ENCODE measurements around the gene IL37. TPM values are rescaled to one million over a fixed set of nuclear protein-coding genes. Genes with fewer than 3 reads are reported as not detected.
"Not testable (repeated sequence)": the region's sequence is repeated elsewhere in the genome, so short reads cannot be mapped to it uniquely, and the experiment has no call there.

The IL37 gene
- total RNA-seq, 1 donor from 2014 or later = not detected

DNA sequence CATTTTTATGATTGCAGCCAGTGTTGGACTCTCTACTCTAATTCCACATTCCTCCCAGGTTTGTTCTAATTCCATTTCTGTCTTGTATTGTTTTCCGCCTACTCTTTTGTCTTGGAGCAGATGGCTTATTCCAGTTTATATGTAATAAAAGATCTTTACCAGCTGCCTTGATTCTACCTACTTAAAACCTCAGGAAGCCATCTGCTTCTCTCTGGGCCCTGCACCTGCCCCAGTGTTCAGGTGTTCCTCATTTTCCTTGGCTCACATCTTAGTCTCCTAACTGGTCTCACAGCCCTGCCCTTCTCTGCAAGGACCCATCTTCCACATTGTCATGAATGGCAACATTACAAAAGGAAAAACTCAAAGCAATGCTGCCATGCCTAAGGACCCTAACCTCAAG lies 21.0 kb upstream of the IL37 start:
- DNase-seq (ENCODE audit: low spot score) = no peak

DNA sequence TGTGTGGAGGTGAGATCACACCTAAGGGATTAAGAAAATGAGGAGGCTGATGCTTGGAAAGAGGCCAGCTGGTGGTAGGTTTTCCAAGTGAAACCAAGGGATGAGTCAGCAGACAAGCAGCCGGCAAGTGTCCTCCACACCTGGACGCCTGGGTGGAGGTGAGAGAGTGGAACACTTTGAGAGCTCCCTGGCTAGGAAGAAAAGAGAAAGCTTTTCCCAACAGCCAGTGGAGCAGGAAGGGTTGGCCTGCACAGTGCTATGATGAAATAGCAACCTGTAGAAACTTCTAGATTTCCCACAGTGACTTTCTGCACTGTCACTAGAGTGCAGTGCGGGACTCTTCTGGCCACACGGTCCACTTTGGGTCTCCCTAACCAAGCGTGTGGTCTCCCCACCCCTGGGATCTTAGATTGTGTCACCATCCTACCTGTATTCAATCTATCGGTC lies 19.6 kb upstream of the IL37 start:
- DNase-seq (ENCODE audit: low spot score) = no peak

DNA sequence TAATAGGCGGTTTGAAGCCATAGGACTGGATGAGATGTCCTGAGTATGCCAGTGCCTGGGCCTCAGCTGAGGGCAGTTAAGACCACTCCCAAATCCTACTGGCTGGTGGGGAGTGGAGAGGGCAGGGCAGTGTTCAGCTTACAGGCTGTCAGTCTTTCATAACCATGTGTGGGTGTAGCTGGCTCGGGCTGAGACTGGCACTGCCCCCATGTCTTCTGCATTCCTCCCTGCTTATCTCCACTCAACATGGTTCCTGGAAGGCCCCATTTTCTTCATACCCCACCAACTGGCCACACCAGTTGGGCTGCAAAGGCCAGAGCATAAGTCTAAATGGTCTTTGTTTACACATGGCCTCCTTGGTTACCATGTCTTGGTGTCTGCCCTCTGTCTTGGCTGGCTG lies 17.2 kb upstream of the IL37 start:
- DNase-seq (ENCODE audit: low spot score) = no peak

DNA sequence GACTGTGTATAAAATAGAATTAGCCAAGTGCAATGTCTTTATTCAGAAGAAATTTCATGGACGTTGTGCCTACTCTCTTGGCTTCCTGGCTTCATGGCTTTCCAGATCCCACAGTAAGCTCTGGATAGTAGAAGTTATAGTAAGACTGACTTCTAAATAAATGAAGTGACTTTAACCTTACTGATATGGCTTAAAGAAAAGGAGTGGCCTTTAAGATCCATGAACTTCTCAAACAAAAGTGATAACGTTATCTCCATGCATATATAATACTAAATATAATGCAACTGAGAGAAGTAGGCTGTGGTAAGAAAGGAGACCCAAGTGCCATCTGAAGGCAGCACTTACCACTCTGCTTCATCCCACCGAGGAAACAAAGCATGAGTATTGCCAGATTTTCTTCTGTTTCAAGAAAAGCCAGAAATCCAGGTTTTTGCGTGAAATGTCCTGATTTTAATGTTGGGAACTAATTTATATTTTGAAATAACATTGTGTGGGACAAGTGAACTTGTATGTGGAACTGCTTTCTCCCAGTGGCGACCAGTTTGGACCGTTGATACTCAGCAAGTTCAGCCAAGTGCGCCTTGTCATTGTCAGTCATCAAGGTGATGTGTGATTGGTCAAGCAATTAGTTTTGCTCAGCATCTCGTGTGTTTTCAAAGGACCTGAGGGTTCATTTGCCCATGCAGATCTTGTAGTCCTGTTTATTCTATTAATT lies 13.9 kb upstream of the IL37 start:
- no peak for DNase-seq (ENCODE audit: low spot score)

DNA sequence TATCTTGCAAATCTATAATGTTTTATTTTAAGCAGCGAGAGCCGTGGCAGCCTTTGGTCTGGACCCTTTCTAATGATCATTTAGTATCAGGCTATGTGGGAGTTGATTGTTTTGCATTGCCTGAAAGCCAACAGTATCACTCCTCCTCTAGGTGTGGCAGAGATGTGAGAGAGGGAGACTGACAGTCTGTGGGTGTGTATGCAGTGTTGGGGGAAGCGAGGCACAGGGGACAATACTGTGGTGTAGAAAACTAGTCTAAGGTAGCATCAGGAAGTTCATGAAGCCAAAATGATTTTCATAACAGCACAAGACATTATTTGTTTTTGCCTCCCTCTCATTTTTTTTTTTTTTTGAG lies 13.4 kb upstream of the IL37 start:
- no peak for DNase-seq (ENCODE audit: low spot score)

DNA sequence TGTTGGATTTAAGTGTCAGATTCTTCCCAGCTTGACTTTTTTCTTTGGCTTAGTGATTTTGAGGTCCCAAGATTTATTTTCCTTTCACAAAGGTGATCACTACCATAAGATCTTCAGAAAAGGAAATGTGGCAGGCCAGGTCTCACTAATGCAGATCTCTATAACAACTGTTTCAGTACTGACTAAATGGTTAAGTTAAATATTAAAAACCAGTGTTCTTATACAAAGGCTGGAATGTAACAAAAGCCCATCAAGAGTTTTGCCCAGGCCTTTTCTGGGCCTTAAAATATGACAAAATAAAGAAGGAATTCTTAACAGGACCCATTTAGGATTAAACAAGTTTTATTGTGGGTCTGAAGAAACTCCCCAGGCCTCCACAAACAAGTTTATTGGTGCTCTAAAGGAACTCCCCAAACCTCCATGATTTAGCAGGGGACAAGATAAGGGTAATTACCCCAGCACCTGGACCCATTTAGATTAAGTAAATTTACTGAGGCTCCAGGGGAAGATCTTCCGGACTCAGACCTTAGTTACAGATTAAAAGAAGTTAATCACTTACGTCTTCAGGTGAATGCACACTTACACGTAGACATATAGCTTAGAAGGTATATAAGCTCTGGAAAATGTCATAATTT lies 9.4 kb upstream of the IL37 start:
- not testable (repeated sequence) for DNase-seq (ENCODE audit: low spot score)

DNA sequence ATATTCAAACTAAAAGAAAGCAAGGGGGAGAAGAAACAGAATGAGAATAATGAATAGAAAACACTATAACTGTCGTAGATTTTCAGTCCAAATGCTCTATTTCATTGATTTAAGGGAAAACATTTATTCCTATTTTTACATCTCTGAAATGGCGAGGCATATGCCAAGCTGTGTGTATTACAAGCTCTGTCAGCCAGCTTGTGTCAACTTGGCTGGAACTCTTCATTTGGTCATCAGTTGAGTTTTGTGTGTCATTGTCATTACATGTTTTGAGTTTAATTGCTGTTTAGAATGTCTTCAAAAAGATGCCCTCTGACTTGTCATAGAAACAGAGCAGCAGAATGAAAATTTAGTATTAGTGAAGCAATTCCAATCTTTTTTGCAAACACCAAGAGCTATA lies 8.1 kb upstream of the IL37 start:
- DNase-seq (ENCODE audit: low spot score) = no peak

DNA sequence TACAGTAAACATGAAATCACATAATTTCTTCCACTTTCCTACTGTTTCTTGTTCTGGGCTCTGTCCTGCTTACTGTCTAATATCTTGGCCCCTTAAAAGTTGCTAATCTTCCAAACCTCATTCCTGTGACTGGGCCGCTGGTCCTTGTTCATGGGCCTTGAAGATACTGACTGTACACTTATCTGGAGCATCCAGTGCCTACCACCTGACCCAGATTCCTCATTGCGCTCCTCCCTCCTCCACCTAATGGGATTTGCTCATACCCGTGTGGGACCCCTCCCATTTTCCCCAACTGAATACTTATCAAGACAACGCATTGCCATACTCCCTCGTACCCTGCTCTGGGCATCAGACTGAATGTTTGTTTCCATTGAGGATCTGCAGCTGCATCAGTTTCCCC lies 6.1 kb upstream of the IL37 start:
- no peak for DNase-seq (ENCODE audit: low spot score)

DNA sequence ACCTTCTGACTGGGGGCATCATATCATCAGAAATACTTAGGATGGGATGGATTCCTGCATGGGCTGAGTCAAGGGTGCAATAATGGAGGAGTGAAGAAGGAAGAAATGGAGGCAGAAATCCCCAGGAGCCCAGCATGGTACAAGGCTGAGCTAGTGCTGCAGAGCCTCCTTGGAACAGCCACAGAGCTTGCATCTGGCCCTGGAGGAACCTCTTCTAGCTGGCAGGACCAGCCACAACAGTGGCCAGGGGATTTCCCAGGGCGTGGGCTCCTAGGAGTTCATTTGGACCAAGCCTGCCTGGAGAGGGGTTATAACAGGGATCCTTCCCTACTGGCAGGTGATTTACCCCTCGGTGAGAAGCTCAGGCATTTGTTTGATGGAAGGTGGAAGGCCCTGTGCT lies 4.7 kb upstream of the IL37 start:
- no peak for DNase-seq (ENCODE audit: low spot score)

DNA sequence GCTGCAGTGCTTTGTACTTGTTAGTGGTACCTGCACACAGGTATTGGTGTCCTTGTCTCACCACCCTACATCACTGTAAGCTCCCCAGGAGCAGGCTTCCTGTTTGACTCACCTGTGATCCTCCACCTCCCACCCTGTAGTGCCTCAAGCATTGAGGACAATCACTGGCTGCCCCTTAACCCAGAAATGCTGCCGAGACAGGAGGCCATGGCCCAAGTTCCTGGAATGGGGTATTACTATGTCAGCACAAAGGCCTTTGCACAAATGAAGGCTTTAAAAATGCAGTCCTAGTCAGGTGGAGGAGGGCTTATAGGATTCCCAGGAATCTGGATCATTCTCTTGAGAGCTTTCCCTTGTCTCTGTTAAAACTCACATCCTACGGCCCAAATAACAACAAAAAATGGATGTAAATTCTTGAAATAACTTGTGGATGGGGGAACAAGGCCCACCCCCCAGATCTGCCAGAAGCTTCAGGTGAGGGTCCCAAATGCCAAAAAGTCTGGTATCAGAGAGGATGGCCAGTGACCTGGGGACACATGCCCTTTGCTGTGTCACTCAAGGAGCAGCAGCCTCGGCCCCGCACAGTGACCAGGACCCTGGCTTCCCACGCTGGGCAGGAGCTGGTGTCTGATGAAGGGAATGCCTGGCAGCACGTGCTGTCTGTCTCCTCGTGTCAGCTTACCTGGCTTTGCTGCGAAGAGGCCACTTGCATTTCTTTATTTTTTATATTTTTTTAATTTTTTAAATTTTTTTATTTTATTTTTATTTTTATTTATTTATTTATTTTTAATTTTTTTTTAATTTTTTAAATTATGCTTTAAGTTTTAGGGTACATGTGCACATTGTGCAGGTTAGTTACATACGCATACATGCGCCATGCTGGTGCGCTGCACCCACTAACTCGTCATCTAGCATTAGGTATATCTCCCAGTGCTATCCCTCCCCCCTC lies 3.7 kb upstream of the IL37 start:
- DNase-seq (ENCODE audit: low spot score) = no peak

DNA sequence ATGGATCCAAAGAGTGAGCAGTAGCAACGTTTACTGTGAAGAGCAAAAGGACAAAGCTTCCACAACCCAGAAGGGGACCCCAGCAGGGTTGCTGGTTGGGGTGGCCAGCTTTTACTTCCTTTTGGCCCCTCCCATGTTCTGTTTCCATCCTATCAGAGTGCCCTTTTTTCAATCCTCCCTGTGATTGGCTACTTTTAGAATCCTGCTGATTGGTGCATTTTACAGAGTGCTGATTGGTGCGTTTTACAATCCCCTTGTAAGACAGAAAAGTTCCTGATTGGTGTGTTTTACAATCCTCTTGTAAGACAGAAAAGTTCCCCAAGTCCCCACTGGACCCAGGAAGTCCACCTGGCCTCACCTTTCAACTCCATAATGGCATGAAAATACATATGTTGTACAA lies 2.4 kb upstream of the IL37 start:
- not testable (repeated sequence) for DNase-seq (ENCODE audit: low spot score)

DNA sequence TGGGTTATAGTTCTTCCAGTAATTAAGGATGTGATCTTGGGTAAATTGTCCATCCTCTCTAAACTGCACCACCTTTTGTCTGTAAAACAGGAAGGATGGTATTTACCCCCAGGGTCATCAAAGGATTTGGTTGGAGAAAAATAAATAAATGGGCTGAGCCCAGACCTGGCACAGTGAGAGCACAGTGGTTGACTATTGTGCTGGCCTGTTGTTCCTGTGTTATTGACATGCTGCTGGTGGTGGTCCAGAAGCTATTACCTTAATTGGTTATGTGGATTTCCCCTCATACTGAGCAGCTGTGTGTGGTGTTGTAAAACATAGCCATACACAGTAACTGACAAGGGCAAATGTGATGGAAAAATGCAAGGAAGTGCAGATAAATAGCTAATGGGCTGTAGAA lies 746 bp upstream of the IL37 start:
- no peak for DNase-seq (ENCODE audit: low spot score)

DNA sequence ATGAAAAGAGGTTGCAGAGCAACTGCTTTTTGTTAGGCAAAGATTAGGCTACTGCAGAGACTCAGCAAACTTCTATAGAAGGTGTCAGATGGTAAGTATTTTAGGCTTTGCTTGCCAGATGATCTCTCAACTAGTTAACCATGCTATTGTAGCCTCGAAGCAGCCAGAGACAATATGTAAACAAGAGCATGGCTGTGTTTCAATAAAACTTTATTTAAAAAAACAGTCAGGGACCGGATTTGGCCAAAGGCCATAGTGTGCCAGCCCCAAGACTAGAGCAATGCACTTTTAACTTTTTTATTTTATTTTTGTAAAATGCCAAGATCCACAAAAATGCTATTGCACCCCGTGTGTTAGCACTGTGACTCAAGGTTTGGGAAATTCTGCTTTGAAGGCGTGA lies 1.4 kb downstream of the IL37 start:
- no peak for DNase-seq (ENCODE audit: low spot score)

DNA sequence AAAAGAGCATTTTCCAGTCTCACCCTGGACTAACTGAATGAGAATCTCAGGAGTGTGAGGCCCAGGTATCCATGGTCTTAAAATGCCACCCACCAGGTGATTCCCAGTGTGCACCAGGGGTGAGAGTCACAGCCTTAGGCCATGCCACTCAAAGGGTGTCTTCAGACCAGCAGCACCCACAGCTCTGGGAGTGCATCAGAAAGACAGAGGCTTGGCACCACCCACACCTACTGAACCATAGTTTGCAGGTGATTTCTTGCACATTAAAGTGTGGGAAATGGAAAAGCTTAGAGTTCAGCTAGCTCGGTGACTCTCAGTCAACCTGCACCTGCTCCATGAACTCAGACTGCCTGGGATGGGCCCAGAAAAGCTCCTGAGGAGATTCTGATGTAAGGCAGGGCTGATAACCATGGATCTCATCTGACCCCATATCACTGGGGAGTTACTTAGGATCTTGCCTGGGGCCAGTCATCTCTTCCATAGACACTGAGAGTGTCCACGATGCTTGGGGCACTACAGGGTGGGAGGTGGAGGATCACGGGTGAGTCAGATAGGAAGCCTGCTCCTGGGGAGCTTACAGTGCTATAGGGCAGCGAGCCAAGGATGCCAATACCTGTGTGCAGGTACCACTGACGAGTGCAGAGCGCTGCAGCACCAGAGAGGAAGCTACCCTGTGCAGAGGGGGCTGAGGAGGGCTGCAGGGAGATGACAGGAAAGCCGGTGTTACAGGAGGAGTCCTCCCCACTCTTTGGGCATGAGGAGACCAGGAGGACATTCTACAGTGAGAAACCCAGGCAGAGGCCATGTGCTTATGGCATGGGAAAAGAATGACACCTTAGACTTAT lies 4.6 kb downstream of the IL37 start:
- no peak for DNase-seq (ENCODE audit: low spot score)

DNA sequence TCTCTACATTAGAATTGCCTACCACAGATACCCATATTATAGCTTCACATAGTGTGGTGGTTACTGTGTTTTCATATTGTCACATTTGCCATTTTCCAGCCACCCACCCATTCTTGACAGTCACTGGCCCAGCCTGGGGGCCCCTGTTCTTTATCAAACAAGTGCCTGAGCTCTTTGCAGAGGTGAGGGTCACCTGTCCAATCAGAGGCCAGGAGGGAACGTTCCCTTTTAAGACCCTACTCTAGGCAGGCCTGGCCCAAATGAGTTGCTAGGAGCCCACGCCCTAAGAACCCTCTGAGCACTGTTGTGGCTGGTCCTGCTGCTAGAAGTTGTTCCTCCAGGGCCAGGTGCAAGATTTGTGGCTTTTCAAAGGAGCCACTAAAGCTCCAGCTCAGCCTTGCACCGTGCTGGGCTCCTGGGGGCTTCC lies 5.2 kb downstream of the IL37 start:
- DNase-seq (ENCODE audit: low spot score) = no peak

DNA sequence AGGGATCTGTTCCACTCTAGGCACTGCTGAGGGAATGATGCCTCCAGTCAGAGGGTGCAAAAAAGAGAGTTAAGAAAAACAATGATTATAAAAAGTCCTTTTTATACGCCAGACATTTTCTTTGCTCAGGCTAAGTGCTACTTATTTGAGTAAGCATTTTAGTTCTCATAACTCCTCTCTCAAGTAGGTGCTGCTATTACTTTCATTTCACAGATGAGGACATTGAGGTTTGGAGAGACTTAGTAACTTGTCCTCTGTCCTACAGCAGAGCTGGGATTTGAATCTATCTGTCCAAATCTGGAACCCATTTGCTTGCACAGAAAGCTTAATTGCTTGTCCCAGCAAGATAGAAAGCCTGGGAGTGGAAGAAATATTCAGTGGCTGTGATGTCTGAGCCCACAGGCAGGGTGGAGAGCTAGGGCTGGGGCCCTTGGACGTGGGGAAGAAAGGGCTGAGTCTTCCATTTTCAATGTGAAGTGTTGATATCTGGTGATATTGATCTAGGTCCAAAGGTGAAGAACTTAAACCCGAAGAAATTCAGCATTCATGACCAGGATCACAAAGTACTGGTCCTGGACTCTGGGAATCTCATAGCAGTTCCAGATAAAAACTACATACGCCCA lies 5.8 kb downstream of the IL37 start:
- DNase-seq (ENCODE audit: low spot score) = no peak

DNA sequence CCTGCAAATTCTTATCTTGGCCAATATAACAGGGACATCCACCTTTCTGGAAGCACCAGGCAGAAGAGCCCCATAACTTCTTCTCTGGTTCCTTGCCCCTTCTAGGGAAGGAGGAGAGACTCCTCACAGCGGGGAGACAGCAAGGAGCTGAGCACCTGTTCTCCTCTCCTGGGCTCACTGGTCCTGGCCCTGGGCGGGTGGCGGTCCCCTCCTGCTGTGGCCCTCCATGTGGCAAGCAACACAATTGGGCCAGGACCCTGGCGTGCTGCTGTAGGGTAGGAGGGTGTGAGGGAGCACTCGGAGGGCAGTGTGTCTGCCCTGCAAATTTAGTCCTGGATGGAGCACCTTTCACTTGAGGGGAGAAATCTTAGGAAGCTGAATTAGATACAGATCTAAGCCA lies 6.9 kb downstream of the IL37 start:
- DNase-seq (ENCODE audit: low spot score) = no peak

DNA sequence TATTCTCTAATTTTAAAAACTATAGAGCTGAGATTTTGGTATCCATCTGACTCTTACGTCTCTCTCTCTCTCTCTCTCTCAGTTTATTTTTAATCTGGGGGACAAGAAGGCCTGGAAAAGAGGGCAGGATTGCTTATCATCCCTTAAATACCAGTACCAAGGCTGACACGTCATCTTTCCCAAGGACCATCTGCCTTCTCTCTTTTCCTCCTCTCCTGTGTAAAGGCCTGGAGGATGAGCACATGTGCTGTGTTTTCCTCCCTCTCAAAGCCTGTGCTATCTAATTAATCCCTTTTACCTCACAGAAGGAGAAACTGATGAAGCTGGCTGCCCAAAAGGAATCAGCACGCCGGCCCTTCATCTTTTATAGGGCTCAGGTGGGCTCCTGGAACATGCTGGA lies 7.3 kb downstream of the IL37 start:
- no peak for DNase-seq (ENCODE audit: low spot score)

DNA sequence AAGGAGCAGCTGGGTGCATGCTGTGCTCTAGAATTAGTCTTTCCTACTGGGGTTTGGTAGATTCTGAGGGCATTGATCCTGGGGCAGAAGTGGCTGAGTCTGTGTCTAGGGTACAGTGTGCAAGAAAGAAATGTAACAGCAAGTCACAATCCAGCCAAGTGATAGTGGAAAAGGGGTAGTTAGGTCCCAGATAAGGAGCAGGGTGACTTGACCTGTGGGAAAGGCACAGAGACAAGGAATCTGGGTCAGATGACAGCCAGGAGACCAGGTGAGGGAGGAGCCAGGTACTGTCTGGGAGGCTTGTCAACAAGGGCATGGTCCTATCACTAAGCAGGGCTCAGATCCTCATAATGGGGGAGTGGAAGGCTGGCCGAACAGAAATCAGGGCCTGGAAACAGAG lies 8.1 kb downstream of the IL37 start:
- no peak for DNase-seq (ENCODE audit: low spot score)

DNA sequence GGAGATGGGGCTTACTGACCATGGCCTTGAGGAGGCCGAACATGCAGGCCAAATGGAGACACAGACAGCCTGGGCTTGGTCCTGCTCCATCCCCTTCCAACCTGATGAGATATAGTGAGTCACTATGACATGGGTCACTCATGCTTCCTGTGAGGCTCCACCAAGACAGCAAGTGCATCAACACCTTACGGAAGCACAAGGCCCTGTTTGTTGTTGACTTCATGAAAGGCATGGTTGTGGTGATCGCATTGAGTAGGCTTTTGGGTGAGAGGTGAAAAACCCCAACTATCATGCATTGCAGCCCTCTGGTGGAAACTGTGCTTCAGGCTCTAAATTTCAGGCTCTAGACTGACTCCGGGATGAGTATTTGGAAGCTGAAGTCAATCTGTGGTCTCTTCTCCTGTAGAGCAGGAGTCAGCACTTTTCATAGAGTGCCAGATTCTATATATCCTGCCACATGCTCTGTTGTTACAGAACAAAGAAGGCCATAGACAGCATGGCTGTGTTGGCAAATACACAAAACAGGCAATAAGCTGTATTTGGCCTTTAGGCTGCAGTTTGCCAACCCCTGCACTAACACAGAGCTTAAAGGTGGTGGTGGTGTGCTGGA lies 10.1 kb downstream of the IL37 start:
- DNase-seq (ENCODE audit: low spot score) = no peak

DNA sequence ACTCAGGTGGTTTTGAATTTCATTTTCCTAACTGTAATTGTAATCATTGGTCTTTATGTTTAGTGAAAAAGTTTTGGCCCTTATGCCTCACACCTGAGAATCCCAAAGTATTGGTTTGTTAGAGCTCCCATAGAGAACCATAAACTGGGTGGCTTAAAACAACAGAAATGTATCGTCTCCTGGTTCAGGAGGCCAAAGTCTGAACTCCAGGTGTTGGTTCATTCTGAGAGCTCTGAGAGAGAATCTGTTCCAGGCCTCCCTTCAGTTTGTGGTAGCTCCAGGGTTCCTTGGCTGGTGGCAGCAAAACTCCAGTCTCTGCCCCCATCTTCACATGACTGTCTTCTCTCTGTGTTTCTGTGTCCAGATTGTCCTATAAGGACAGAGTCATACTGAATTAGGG lies 11.0 kb downstream of the IL37 start:
- no peak for DNase-seq (ENCODE audit: low spot score)
